M059J (cell line): ENCODE data around the gene CLCN3. TPM values are rescaled to one million over a fixed set of nuclear protein-coding genes. Genes with fewer than 3 reads are reported as not detected.
A peak's percentile ranks its signal among the peaks of the same experiment; 100 is the strongest.
"Not testable (repeated sequence)": the region's sequence is repeated elsewhere in the genome, so short reads cannot be mapped to it uniquely, and the experiment has no call there.

Experiments
- DNase-seq: peaks from one replicate; pipeline ENCODE4 v3.0.0-alpha.2; 2012; ENCODE audit warnings: low read depth
- total RNA-seq: library from RNA; depleted of rRNA; stranded (reverse); fragments of >200 nt; shearing (Covaris generic); gene quantifications from 2 replicates; pipeline ENCODE4 v1.2.3, GENCODE V29; 2014

Gene CLCN3
- total RNA-seq, 1 experiment from 2014 or later, result 11.3 TPM

GRCh38 chr4:169617306-169617705 is 3.1 kb upstream of the CLCN3 start:
- DNase-seq, result no peak

- peak; percentile 10 for DNase-seq
Measured at GRCh38 chr4:169618286-169618685, 2.1 kb upstream of the CLCN3 start.

GRCh38 chr4:169618986-169619385 is 1.4 kb upstream of the CLCN3 start:
- no peak for DNase-seq

- DNase-seq, result peak; percentile 55
Measured at GRCh38 chr4:169619518-169619957, 840 bp upstream of the CLCN3 start.

GRCh38 chr4:169620880-169621248 is 486 bp downstream of the CLCN3 start:
- DNase-seq, result peak; percentile 33

GRCh38 chr4:169621731-169622492 is 1.5 kb downstream of the CLCN3 start:
- peak; percentile 78 for DNase-seq

- DNase-seq, result no peak
Measured at GRCh38 chr4:169622566-169622965, 2.2 kb downstream of the CLCN3 start.

GRCh38 chr4:169624012-169624411 is 3.6 kb downstream of the CLCN3 start:
- DNase-seq, result not testable (repeated sequence)

- DNase-seq, result no peak
Measured at GRCh38 chr4:169625886-169626285, 5.5 kb downstream of the CLCN3 start.

GRCh38 chr4:169626331-169627282 is 6.2 kb downstream of the CLCN3 start:
- DNase-seq, result no peak

- no peak for DNase-seq
Measured at GRCh38 chr4:169627307-169627706, 6.9 kb downstream of the CLCN3 start.

- DNase-seq, result no peak
Measured at GRCh38 chr4:169628579-169628978, 8.2 kb downstream of the CLCN3 start.

GRCh38 chr4:169630069-169630468 is 9.7 kb downstream of the CLCN3 start:
- no peak for DNase-seq

- DNase-seq, result no peak
Measured at GRCh38 chr4:169632896-169633295, 12.5 kb downstream of the CLCN3 start.

- DNase-seq, result no peak
Measured at GRCh38 chr4:169634975-169635374, 14.6 kb downstream of the CLCN3 start.

GRCh38 chr4:169640261-169640870 is 20.0 kb downstream of the CLCN3 start:
- DNase-seq, result no peak

GRCh38 chr4:169644802-169645201 is 24.4 kb downstream of the CLCN3 start:
- no peak for DNase-seq

GRCh38 chr4:169645627-169646026 is 25.2 kb downstream of the CLCN3 start:
- DNase-seq, result no peak

- no peak for DNase-seq
Measured at GRCh38 chr4:169649545-169650226, 29.3 kb downstream of the CLCN3 start.

GRCh38 chr4:169650227-169650936 is 30.0 kb downstream of the CLCN3 start:
- DNase-seq, result no peak

GRCh38 chr4:169652535-169652934 is 32.2 kb downstream of the CLCN3 start:
- no peak for DNase-seq
